Activated T-helper 17 cell treated with anti-CD3 and anti-CD28 coated beads, Interleukin-2, amount 50 U/mL, for 72 hours (primary cell): ENCODE measurements around the gene UBTD2. TPM values are rescaled to one million over a fixed set of nuclear protein-coding genes. Genes with fewer than 3 reads are reported as not detected.
"Not testable (repeated sequence)": the region's sequence is repeated elsewhere in the genome, so short reads cannot be mapped to it uniquely, and the experiment has no call there.

Experiments used
- ATAC-seq: fragments of 150-1000 bp; cut with Tn5 transposase; replicated peaks from 2 replicates; pipeline ENCODE4 v1.10.0; 2021; ENCODE audit warnings: mild to moderate bottlenecking, moderate library complexity
- H3K27ac Mint-ChIP-seq: one replicate; pipeline ENCODE4 v1.8.0; 2022; ENCODE audit warnings: mixed read lengths
- H3K27me3 Mint-ChIP-seq: one replicate; pipeline ENCODE4 v1.8.0; 2022; ENCODE audit warnings: mixed read lengths
- H3K36me3 Mint-ChIP-seq: one replicate; pipeline ENCODE4 v1.8.0; 2022; ENCODE audit warnings: low read depth, mild to moderate bottlenecking, mixed read lengths
- H3K4me1 Mint-ChIP-seq: one replicate; pipeline ENCODE4 v1.8.0; 2022; ENCODE audit warnings: mixed read lengths
- H3K4me3 Mint-ChIP-seq: one replicate; pipeline ENCODE4 v1.8.0; 2022; ENCODE audit warnings: mild to moderate bottlenecking, mixed read lengths
- H3K9me3 Mint-ChIP-seq: one replicate; pipeline ENCODE4 v1.8.0; 2022; ENCODE audit warnings: mixed read lengths
- total RNA-seq, 2 donors: library from RNA; stranded (reverse); gene quantifications; one replicate each; pipeline ENCODE4 v1.2.3, GENCODE V29; 2022

UBTD2 gene
- total RNA-seq, 2 donors from 2014 or later = 7.7 to 8.3 TPM

GRCh38 chr5:172207511-172207910 is 76.1 kb downstream of the UBTD2 start:
- H3K27me3 Mint-ChIP-seq = no peaks in the 10 kb centered on the region
- peaks cover 4% of the 10 kb centered on the region for H3K4me1 Mint-ChIP-seq
- ATAC-seq = no peak
- H3K9me3 Mint-ChIP-seq = no peaks in the 10 kb centered on the region
- no peak overlapping the region for H3K27ac Mint-ChIP-seq
- peaks cover 22% of the 10 kb centered on the region for H3K36me3 Mint-ChIP-seq
- H3K4me3 Mint-ChIP-seq = no peak overlapping the region

DNA sequence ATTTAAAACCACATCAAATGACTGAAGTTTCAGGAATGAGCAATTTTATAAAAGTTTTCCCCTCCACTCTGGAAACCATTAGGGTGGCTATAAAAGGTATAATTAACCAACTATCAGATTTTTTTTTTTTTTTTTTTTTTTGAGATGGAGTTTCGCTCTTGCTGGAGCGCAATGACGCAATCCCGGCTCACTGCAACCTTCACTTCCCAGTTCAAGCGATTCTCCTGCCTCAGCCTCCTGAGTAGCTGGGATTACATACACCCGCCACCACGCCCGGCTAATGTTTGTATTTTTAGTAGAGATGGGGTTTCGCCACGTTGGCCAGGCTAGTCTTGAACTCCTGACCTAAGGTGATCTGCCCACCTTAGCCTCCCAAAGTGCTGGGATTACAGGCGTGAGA is 77.6 kb downstream of the UBTD2 start:
- H3K27ac Mint-ChIP-seq, H3K4me1 Mint-ChIP-seq: not testable (repeated sequence)

DNA sequence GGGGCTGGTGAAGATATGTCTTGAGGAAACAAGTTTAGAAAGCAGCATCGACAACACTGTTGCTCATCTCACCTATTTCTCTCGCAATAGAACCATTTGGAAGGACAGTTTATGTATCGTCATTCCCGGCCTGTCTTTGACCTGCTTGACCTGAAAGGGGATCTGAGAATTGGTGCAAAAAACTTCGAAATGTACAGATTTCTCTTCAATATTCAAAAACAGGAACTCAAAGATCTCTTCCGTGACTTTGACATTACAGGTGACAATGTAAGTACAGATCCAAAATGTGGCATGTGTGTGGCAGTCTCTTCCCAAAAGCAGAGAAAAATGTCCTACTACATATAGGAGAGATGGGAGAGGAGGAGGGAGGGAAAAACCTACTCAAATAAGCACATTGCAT is 83.1 kb downstream of the UBTD2 start:
- Mint-ChIP-seq H3K4me1 (no peaks in the 10 kb centered on the region), H3K4me3 (no peak overlapping the region), H3K27ac (no peak overlapping the region), H3K27me3 (peaks cover 2% of the 10 kb centered on the region), H3K36me3 (no peaks in the 10 kb centered on the region), H3K9me3 (no peaks in the 10 kb centered on the region)
- ATAC-seq = no peak

More for the DNA sequence above, 77.6 kb downstream of the UBTD2 start:
- not testable (repeated sequence) for H3K4me3 Mint-ChIP-seq, ATAC-seq, H3K36me3 Mint-ChIP-seq, H3K27me3 Mint-ChIP-seq, H3K9me3 Mint-ChIP-seq

GRCh38 chr5:172199446-172199845 is 84.1 kb downstream of the UBTD2 start:
- H3K27ac Mint-ChIP-seq = no peak overlapping the region
- no peak for ATAC-seq
- no peak overlapping the region for H3K4me3 Mint-ChIP-seq
- no peaks in the 10 kb centered on the region for H3K36me3 Mint-ChIP-seq
- no peaks in the 10 kb centered on the region for H3K9me3 Mint-ChIP-seq
- H3K4me1 Mint-ChIP-seq = no peaks in the 10 kb centered on the region
- peaks cover 2% of the 10 kb centered on the region for H3K27me3 Mint-ChIP-seq

DNA sequence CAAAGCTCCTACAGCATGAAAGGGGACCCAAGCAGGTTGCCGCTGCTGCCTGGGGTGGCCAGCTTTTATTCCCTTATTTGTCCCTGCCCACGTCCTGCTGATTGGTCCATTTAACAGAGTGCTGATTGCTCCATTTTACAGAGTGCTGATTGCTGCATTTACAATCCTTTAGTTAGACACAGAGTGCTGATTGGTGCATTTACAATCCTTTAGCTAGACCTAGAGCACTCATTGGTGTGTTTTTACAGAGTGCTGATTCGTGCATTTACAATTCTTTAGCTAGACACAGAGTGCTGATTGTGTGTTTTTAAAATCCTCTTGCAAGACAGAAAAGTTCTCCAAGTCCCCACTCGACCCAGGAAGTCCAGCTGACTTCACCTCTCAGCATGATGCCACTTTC is 85.8 kb downstream of the UBTD2 start:
- H3K4me3 Mint-ChIP-seq, H3K4me1 Mint-ChIP-seq, H3K36me3 Mint-ChIP-seq, H3K9me3 Mint-ChIP-seq, H3K27me3 Mint-ChIP-seq, ATAC-seq, H3K27ac Mint-ChIP-seq: not testable (repeated sequence)

- H3K36me3 Mint-ChIP-seq = no peaks in the 10 kb centered on the region
- no peak overlapping the region for H3K4me3 Mint-ChIP-seq
- no peaks in the 10 kb centered on the region for H3K9me3 Mint-ChIP-seq
- H3K27ac Mint-ChIP-seq = no peak overlapping the region
- H3K4me1 Mint-ChIP-seq = no peaks in the 10 kb centered on the region
- no peak for ATAC-seq
- H3K27me3 Mint-ChIP-seq = peaks cover 2% of the 10 kb centered on the region
Observed at GRCh38 chr5:172194985-172195774, 88.4 kb downstream of the UBTD2 start.

- no peak for ATAC-seq
- Mint-ChIP-seq H3K27me3 (peaks cover 2% of the 10 kb centered on the region), H3K4me1 (no peaks in the 10 kb centered on the region), H3K27ac (no peak within 1 kb of the TSS), H3K4me3 (no peak within 1 kb of the TSS), H3K9me3 (no peaks in the 10 kb centered on the region), H3K36me3 (no peaks in the 10 kb centered on the region)
Observed at GRCh38 chr5:172193872-172194271, 89.7 kb downstream of the UBTD2 start, which contains the start of gene EFCAB9. EFCAB9 (plus strand) TSS chr5:172194172; CDS start chr5:172194173, 1 bp downstream.

- H3K4me3 Mint-ChIP-seq = no peak overlapping the region
- peaks cover 7% of the 10 kb centered on the region for H3K4me1 Mint-ChIP-seq
- no peak for ATAC-seq
- H3K27me3 Mint-ChIP-seq = no peaks in the 10 kb centered on the region
- no peaks in the 10 kb centered on the region for H3K9me3 Mint-ChIP-seq
- H3K36me3 Mint-ChIP-seq = peaks cover 28% of the 10 kb centered on the region
- H3K27ac Mint-ChIP-seq = no peak overlapping the region
Observed at GRCh38 chr5:172189693-172190296, 93.8 kb downstream of the UBTD2 start.

DNA sequence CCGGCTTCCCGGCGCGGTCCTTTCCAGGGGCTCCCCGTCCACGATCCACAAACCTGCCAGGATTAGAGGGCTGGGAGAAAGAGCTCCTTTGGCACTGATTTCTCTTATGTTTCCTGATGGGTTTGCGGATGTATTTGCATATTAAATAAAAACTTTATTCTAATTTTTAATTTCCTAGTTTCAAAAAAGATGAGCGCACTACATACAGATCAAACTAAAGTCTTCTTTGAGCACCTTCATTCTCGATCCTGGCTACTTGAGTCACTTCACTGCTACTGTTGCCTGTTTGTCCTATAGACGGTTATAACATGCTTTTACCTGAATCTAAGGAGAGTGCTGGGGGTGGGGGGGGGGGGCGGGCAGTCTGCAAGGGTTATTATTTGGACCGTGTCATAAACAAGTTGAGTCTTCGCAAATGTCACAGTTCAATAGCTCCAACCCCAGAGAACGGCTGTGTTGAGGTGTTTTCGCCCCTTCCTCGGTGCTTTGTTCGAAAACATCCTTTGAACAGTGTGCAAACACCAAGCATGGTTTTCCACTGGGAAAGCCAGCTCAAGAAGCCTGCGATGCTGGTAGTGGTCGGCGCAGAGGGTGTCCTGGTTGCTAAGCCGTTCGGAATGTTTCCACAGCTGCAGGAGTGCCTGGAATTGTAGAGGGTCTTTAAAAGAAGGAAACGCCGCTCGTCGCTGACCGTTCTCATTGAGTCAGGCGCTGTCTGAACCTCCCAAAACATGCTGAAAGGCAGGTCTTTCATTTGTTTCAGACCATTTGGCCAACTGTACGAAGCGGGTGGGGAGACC is 94.5 kb downstream of the UBTD2 start:
- peaks cover 14% of the 10 kb centered on the region for H3K4me1 Mint-ChIP-seq
- no peak for ATAC-seq
- H3K27me3 Mint-ChIP-seq = no peaks in the 10 kb centered on the region
- peaks cover 35% of the 10 kb centered on the region for H3K36me3 Mint-ChIP-seq
- no peaks in the 10 kb centered on the region for H3K9me3 Mint-ChIP-seq
- peak overlapping the region; percentile 97 for H3K4me3 Mint-ChIP-seq
- no peak overlapping the region for H3K27ac Mint-ChIP-seq

DNA sequence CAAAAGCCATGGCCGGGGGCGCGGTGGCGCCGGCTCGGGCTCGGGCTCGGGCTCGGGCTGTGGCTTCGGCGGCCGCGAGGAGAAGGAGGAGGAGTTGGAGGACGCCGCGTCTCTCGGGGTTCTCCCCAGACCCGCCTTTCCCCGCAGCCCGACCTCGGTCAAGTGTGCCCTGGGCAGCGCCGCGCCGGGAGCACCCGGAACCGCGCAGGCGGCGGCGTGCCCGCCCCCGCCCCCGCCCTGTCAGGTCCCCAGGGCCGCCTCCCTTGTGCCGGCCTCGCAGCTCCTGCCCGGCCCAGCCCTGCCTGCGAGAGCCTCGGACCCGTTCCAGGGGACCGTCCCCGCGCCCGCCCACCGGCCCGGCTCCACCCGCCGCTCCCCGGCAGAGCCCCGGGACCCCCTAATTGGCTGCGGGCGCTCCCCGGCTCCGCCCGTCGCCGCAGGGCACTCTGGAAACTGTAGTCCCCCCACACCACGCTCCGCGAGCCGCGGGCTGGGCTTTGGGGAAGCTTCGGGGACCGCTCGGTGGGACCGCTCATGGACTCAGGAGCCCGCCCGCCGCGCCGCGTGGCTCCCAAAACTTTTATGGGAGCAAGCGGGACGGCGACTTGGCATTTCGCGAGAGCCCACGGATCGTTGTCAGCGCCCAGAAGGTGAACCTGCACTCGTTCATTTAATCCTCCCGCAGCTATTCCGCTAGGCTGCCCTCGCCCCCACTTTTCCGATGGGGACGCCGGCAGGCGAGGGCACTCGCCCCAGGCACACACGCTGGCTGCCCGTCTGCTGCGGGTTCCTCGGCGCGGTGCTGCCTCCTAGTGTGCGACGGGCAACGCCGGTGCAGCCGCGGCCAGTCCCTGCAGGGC is 95.3 kb downstream of the UBTD2 start, which contains the start of gene STK10:
TSS of gene STK10 (minus strand) at position 192 of the 860 bp plus-strand sequence. CDS start at position 10, 182 bp downstream.
- Mint-ChIP-seq H3K9me3 (no peaks in the 10 kb centered on the region), H3K36me3 (peaks cover 44% of the 10 kb centered on the region), H3K4me3 (peak within 1 kb of the TSS; percentile 97), H3K4me1 (peaks cover 18% of the 10 kb centered on the region), H3K27ac (peak within 1 kb of the TSS; percentile 97), H3K27me3 (no peaks in the 10 kb centered on the region)
- peak; percentile 61 for ATAC-seq

GRCh38 chr5:172187118-172188032 is 96.2 kb downstream of the UBTD2 start:
- Mint-ChIP-seq H3K36me3 (peaks cover 53% of the 10 kb centered on the region), H3K4me1 (peaks cover 22% of the 10 kb centered on the region), H3K9me3 (no peaks in the 10 kb centered on the region), H3K27ac (peak overlapping the region; percentile 97), H3K4me3 (peak overlapping the region; percentile 97), H3K27me3 (no peaks in the 10 kb centered on the region)
- ATAC-seq = peak; percentile 68

DNA sequence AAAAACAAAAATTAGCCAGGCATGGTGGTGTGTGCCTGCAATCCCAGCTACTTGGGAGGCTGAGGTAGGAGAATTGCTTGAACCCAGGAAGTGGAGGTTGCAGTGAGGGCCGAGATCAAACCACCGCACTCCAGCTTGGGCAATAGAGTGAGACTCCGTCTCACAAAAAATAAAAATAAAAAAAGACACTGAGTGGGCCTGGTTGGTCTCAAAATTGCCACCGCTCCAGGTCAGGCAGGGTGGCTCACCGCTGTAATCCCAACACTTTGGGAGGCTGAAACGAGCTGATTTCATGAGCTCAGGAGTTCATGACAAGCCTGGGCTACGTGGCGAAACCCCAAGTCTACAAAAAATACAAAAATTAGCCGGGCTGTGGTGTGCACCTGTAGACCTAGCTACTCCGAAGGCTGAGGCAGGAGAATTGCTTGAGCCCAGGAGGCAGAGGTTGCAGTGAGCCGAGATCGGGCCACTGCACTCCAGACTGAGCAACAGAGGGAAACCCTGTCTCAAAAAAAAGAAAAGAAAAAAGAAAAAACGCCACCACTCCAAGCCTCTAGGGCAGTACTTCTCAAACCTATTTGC is 97.4 kb downstream of the UBTD2 start:
- Mint-ChIP-seq H3K4me1 (peaks cover 23% of the 10 kb centered on the region), H3K4me3 (peak overlapping the region; percentile 97), H3K9me3 (no peaks in the 10 kb centered on the region), H3K27me3 (no peaks in the 10 kb centered on the region), H3K27ac (peak overlapping the region; percentile 97), H3K36me3 (peaks cover 61% of the 10 kb centered on the region)
- no peak for ATAC-seq

GRCh38 chr5:172185096-172185461 is 98.5 kb downstream of the UBTD2 start:
- H3K4me1 Mint-ChIP-seq = peaks cover 29% of the 10 kb centered on the region
- H3K9me3 Mint-ChIP-seq = no peaks in the 10 kb centered on the region
- H3K27me3 Mint-ChIP-seq = no peaks in the 10 kb centered on the region
- H3K4me3 Mint-ChIP-seq = peak overlapping the region; percentile 97
- H3K27ac Mint-ChIP-seq = peak overlapping the region; percentile 97
- H3K36me3 Mint-ChIP-seq = peaks cover 69% of the 10 kb centered on the region
- no peak for ATAC-seq
